Keratinocyte (primary cell): ENCODE data around the gene THAP9.

Experiments
- EZH2 ChIP-seq: IDR thresholded peaks from one replicate; pipeline ENCODE4 v1.6.1; 2012; ENCODE audit warnings: inconsistent platforms, mild to moderate bottlenecking, low read length, moderate library complexity
- TF ChIP-seq, protein P1 (sequence below), 3 experiments: IDR thresholded peaks in 1 of 3; conservative IDR thresholded peaks in 1 of 3; optimal IDR thresholded peaks in 1 of 3; 2 replicates in 2 of 3; 3 replicates in 1 of 3; pipeline versions ENCODE3 to v1.5.1; 2011; ENCODE audit warnings: low read length in 3 of 3, mild to moderate bottlenecking in 3 of 3, moderate library complexity in 2 of 3, control low read depth in 1 of 3, inconsistent platforms in 1 of 3; ENCODE audit not compliant: insufficient read depth in 2 of 3; ENCODE audit errors: extremely low read depth in 1 of 3

DNA sequence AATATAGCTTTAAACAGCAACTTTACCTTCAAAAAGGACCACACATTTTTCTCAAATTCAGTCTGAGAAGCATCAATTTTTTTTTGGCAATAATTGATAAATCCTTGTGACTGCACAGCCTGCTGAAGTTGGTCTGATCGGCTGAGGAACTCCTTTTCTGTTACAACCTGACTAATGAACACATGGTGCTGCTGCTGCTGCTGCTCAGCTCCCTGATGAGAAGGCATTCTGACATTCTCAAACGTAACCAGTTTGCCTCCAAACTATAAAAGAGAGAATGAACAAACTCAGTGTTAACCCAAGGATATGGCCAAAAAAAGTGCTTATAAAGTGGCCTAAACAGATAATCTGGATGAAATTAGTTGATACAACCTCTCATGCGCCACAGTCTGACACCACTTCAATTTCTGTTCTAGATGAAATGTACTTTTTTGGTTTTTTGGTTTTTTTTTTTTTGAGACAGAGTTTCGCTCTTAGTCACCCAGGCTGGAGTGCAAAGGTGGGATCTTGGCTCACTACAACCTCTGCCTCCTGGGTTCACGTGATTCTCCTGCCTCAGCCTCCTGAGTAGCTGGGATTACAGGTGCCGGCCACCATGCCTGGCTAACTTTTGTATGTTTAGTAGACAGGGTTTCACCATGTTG lies 36.1 kb upstream of the THAP9 start:
- TF ChIP-seq, protein P1, sequence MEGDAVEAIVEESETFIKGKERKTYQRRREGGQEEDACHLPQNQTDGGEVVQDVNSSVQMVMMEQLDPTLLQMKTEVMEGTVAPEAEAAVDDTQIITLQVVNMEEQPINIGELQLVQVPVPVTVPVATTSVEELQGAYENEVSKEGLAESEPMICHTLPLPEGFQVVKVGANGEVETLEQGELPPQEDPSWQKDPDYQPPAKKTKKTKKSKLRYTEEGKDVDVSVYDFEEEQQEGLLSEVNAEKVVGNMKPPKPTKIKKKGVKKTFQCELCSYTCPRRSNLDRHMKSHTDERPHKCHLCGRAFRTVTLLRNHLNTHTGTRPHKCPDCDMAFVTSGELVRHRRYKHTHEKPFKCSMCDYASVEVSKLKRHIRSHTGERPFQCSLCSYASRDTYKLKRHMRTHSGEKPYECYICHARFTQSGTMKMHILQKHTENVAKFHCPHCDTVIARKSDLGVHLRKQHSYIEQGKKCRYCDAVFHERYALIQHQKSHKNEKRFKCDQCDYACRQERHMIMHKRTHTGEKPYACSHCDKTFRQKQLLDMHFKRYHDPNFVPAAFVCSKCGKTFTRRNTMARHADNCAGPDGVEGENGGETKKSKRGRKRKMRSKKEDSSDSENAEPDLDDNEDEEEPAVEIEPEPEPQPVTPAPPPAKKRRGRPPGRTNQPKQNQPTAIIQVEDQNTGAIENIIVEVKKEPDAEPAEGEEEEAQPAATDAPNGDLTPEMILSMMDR (optimal IDR thresholded peaks at IDR 0.05 in 1 of 3, IDR thresholded peaks at IDR 0.05 in 1 of 3, conservative IDR thresholded peaks at IDR 0.05 in 1 of 3; ENCODE audit: extremely low read depth in 1 of 3, insufficient read depth in 2 of 3, low read length in 3 of 3) = no peak
- no peak for TF ChIP-seq EZH2
